ENCODE data around the gene DNAJA3. TPM values are rescaled to one million over a fixed set of nuclear protein-coding genes. Genes with fewer than 3 reads are reported as not detected.

The DNAJA3 gene
- total and polyA plus RNA-seq, 10 of the 15 experiments (the other 5 are each of a cell fraction or from before 2014, with no cell fraction given): 8.4 to 141 (median 60.8) TPM

DNA sequence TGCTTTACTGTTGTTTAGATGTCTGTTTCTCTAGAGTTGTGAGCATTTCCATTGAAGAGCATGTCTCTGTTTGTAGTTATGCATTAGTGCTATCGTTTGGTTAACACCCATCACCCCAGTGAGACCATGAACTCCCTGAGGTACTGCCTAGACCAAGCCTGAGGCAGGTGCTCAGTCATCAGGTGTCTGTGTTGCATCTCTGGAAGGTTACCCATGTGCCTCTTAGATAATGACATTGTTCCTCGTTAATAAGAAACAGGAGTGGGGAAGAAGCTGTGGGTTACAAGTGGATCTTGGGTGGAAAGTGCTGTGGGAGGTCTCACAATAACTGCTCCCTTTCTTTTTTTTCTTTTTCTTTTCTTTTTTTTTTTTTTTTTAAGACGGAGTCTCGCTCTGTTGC lies 18.3 kb downstream of the DNAJA3 start (continued):
- TF ChIP-seq, protein P1, sequence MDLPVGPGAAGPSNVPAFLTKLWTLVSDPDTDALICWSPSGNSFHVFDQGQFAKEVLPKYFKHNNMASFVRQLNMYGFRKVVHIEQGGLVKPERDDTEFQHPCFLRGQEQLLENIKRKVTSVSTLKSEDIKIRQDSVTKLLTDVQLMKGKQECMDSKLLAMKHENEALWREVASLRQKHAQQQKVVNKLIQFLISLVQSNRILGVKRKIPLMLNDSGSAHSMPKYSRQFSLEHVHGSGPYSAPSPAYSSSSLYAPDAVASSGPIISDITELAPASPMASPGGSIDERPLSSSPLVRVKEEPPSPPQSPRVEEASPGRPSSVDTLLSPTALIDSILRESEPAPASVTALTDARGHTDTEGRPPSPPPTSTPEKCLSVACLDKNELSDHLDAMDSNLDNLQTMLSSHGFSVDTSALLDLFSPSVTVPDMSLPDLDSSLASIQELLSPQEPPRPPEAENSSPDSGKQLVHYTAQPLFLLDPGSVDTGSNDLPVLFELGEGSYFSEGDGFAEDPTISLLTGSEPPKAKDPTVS (IDR thresholded peaks at IDR 0.05; ENCODE audit: low read depth, low read length): no peak

DNA sequence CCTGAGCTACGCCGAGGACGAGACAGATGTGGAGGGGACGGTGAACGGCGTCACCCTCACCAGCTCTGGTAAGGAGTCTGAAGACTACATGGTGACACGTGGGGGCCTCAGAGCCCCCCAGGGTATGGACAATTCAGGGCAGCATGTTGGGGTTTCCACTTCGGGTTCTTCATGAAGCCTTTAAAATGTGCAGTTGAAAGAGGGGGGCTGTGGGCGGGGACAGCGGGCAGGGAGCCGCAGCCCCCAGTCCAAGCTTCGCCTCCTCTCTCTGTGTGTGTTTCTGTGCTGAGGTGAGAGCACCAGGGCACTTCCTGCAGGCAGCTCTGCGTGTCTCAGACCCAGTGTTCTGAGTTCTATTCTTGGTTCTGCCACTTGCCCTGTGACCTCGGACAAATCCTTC lies 24.8 kb downstream of the DNAJA3 start:
- H3K4me2 ChIP-seq (ENCODE audit: control insufficient read depth, insufficient read depth): no peak overlapping the region
- ChIA-PET SMC1A (ENCODE audit: uncharacterized antibody, unreplicated experiment) (interaction anchor here (0.9 kb wide), 1 partner anchor 9 kb away, joined by 3 read pairs; no protein-coding TSS in a partner anchor), RAD21 (ENCODE audit: unreplicated experiment) (no interaction called here), POLR2A (no interaction called here), CTCF (interaction anchor here (0.6 to 1.4 kb wide), 2 partner anchors 9 to 449 kb away, joined by 3 to 4 read pairs; no protein-coding TSS in a partner anchor)
- H3K79me2 ChIP-seq (ENCODE audit: control insufficient read depth, insufficient read depth, low read length): no peaks in the 10 kb centered on the region
- no peak for ATAC-seq
- H3K4me3 ChIP-seq: no peak overlapping the region
- WGBS (ENCODE audit: insufficient coverage, insufficient replicate concordance, low lambda C conversion rate, missing lambda C conversion rate): 97% methylated on average over 11 of the region's 14 CpGs
- H3K36me3 ChIP-seq (ENCODE audit: control insufficient read depth in 2 of 2, insufficient read depth in 2 of 2, low read length in 1 of 2): peaks cover 22 to 23% of the 10 kb centered on the region in 2 experiments; a peak in 3 of 4 replicates
- no peak overlapping the region for H3K27ac ChIP-seq (ENCODE audit: control insufficient read depth, insufficient read depth)
- H3K9ac ChIP-seq (ENCODE audit: control insufficient read depth, insufficient read depth, low read length): no peak overlapping the region
- TF ChIP-seq RFX5 (IDR thresholded peaks at IDR 0.05; ENCODE audit: low read depth, low read length): no peak
- TF ChIP-seq, protein P2, sequence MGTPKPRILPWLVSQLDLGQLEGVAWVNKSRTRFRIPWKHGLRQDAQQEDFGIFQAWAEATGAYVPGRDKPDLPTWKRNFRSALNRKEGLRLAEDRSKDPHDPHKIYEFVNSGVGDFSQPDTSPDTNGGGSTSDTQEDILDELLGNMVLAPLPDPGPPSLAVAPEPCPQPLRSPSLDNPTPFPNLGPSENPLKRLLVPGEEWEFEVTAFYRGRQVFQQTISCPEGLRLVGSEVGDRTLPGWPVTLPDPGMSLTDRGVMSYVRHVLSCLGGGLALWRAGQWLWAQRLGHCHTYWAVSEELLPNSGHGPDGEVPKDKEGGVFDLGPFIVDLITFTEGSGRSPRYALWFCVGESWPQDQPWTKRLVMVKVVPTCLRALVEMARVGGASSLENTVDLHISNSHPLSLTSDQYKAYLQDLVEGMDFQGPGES (IDR thresholded peaks at IDR 0.05): no peak
- no peak for TF ChIP-seq ZNF622 (IDR thresholded peaks at IDR 0.05)
- TF ChIP-seq MTA2 (IDR thresholded peaks at IDR 0.05; ENCODE audit: low read depth): no peak
- TF ChIP-seq ZNF274 (IDR thresholded peaks at IDR 0.05; ENCODE audit: insufficient read depth, insufficient read length): no peak
- no peak overlapping the region for H2AFZ ChIP-seq (ENCODE audit: control insufficient read depth, low read depth, low read length)
- no TSS peak for BruUV-seq (replicated peaks)
- in situ Hi-C loops (cut with MboI) (no loop called here), intact Hi-C loops (cut with micrococcal nuclease; ENCODE audit: unreplicated experiment) (no loop called here)
- no peaks in the 10 kb centered on the region for H3K9me3 ChIP-seq (replicated peaks; ENCODE audit: control insufficient read depth, insufficient read depth, low read length)
- H3K4me1 ChIP-seq (ENCODE audit: control insufficient read depth, insufficient read depth, low read length): no peaks in the 10 kb centered on the region
- H3K27me3 ChIP-seq (replicated peaks in 1 of 2; ENCODE audit: control insufficient read depth in 2 of 2, insufficient read depth in 2 of 2, low read length in 1 of 2): no peaks in the 10 kb centered on the region
- no peaks in the 10 kb centered on the region; the same call in 1 of the 2 replicates for H4K20me1 ChIP-seq (ENCODE audit: control insufficient read depth, insufficient read depth)
- DNase-seq (ENCODE audit: low read depth, low spot score): no peak
- no peak for FAIRE-seq

All from GM12878 (cell line).